ENCODE results near the gene CRY1.

DNA sequence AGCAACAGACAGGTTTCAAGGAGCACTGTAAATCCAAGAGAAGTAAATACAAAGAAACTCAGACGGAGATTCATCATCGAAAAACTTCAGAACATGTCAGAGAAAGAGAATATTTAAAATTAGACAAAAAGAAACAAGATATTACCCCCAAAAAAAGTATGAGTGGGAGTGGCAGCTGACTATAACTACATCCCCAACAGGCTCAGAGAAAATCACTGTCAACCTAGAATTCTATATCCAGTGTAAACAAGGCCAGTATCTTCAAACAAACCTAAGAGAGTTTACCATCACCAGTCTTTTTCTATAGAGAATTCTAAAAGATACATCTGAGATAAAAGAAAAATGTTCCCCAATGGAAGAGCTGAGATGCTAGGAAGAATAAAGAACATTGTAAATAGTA is 39.6 kb downstream of the CRY1 start:
- TF ChIP-seq CTCF (IDR thresholded peaks at IDR 0.05) (no peak), POLR2A (IDR thresholded peaks at IDR 0.05) (no peak)
